HepG2 (cell line): ENCODE measurements around the gene PRDM12. TPM values are rescaled to one million over a fixed set of nuclear protein-coding genes. Genes with fewer than 3 reads are reported as not detected.
A peak's percentile ranks its signal among the peaks of the same experiment; 100 is the strongest.
"Not testable (repeated sequence)": the region's sequence is repeated elsewhere in the genome, so short reads cannot be mapped to it uniquely, and the experiment has no call there.

Experiments used
- ATAC-seq: fragments of 200-7000 bp; cut with Tn5 transposase; 3 replicates; pipeline ENCODE4 v1.9.1; 2020; ENCODE audit warnings: mild to moderate bottlenecking, moderate library complexity
- BruUV-seq: library from RNA; stranded (reverse); fragments of 400-500 nt; replicated peaks from 2 replicates; lab custom pipeline; 2021; lab: Mats Ljungman, UMichigan
- CTCF ChIA-PET: fragments of 300-600 bp; formaldehyde crosslinking; extraction: SDS; loops from one replicate; lab custom pipeline; 2021; ENCODE audit warnings: low total read pairs, inconsistent platforms, low intra/inter-chr PET ratio; lab: Yijun Ruan, JAX
- POLR2A ChIA-PET: fragments of 350-600 bp; sonication (Branson Sonifier 250); formaldehyde crosslinking; loops from one replicate; lab custom pipeline; 2020; ENCODE audit warnings: antibody characterized with exemption, inconsistent platforms; lab: Yijun Ruan, JAX
- DNase-seq: peaks from one replicate; pipeline ENCODE4 v3.0.0-alpha.2; 2015; ENCODE audit warnings: low spot score
- FAIRE-seq: peaks from 3 replicates; lab custom pipeline; 2011; peaks lifted over from hg19 to GRCh38; lab: Jason Lieb, UNC
- H2AFZ ChIP-seq: one replicate; pipeline ENCODE4 v1.6.1; 2011; ENCODE audit warnings: low read length, inconsistent platforms
- H3K27ac ChIP-seq: fragments of 300-600 bp; 3 replicates; pipeline ENCODE4 v1.8.0; 2011; ENCODE audit warnings: mixed run types, mild to moderate bottlenecking, mixed read lengths, low read length, inconsistent platforms; ENCODE audit not compliant: insufficient read depth; ENCODE audit errors: extremely low read length
- H3K27me3 ChIP-seq, 2 experiments: fragments of 200-600 bp in 1 of 2; 2 replicates in 1 of 2; 3 replicates in 1 of 2; pipeline versions ENCODE4 v1.6.0 to v1.8.0; 2011; ENCODE audit warnings: low read length in 2 of 2, mild to moderate bottlenecking in 2 of 2, moderate library complexity in 2 of 2, inconsistent platforms in 1 of 2; ENCODE audit not compliant: insufficient read depth in 2 of 2, control insufficient read depth in 1 of 2
- H3K36me3 ChIP-seq, 2 experiments: fragments of 200-600 bp in 1 of 2; replicated peaks in 1 of 2; 2 replicates in 1 of 2; 3 replicates in 1 of 2; pipeline versions ENCODE4 v1.5.1 to v1.8.0; 2011; ENCODE audit warnings: low read length in 2 of 2, inconsistent platforms in 1 of 2; ENCODE audit not compliant: insufficient read depth in 2 of 2, control insufficient read depth in 1 of 2
- H3K4me1 ChIP-seq: 2 replicates; pipeline ENCODE4 v1.5.1; 2012; ENCODE audit warnings: low read length, inconsistent platforms; ENCODE audit not compliant: insufficient read depth
- H3K4me2 ChIP-seq: 2 replicates; pipeline ENCODE4 v1.6.0; 2011; ENCODE audit warnings: low read depth, low read length, inconsistent platforms
- H3K4me3 ChIP-seq, 3 experiments: fragments of 200-600 bp in 1 of 3; sonication (generic), shearing (Covaris generic) in 1 of 3; replicated peaks in 1 of 3; 2 replicates each; pipeline ENCODE4 v1.5.1; 2011 to 2016; ENCODE audit warnings: low read length in 3 of 3, inconsistent platforms in 2 of 3, low read depth in 2 of 3, mild to moderate bottlenecking in 2 of 3, control low read depth in 1 of 3, mixed read lengths in 1 of 3; ENCODE audit not compliant: insufficient read depth in 1 of 3
- H3K79me2 ChIP-seq: one replicate; pipeline ENCODE4 v1.6.1; 2011; ENCODE audit warnings: low read length, inconsistent platforms; ENCODE audit not compliant: insufficient read depth
- H3K9ac ChIP-seq: 2 replicates; pipeline ENCODE4 v1.6.0; 2011; ENCODE audit warnings: mild to moderate bottlenecking, low read depth, low read length, inconsistent platforms; ENCODE audit not compliant: insufficient read depth
- H3K9me3 ChIP-seq: 2 replicates; pipeline ENCODE4 v1.5.1; 2012; ENCODE audit warnings: mild to moderate bottlenecking, low read length
- H4K20me1 ChIP-seq: 2 replicates; pipeline ENCODE4 v1.6.0; 2011; ENCODE audit warnings: inconsistent platforms, mild to moderate bottlenecking, low read length, moderate library complexity; ENCODE audit not compliant: insufficient read depth
- NFIC ChIP-seq: IDR thresholded peaks from 2 replicates; pipeline ENCODE4 v1.6.1; 2012; ENCODE audit warnings: mild to moderate bottlenecking, low read length, inconsistent platforms
- SNAPC2 ChIP-seq: sonication (generic); formaldehyde crosslinking; IDR thresholded peaks from 2 replicates; pipeline ENCODE4 v1.8.1; 2022; ENCODE audit warnings: mild to moderate bottlenecking, missing genetic modification reagents
- ZBTB33 ChIP-seq: sonication (generic); formaldehyde crosslinking; IDR thresholded peaks from 2 replicates; pipeline ENCODE4 v1.4.0; 2020; ENCODE audit warnings: missing genetic modification reagents
- ZNF280D ChIP-seq: sonication (generic); formaldehyde crosslinking; IDR thresholded peaks from 2 replicates; pipeline ENCODE4 v1.5.1; 2020; ENCODE audit warnings: mild to moderate bottlenecking, missing genetic modification reagents
- WGBS: methylation state at CpG from one replicate; pipeline ENCODE4 v1.1.6; 2017; ENCODE audit warnings: low lambda C conversion rate; 5-methylcytosine and 5-hydroxymethylcytosine counted together
- in situ Hi-C: cut with HindIII; loops from 2 replicates; pipeline ENCODE4 v1.10.0; 2017; ENCODE audit warnings: low pct_unique_long_range_greater_than_20kb; ENCODE audit not compliant: extremely low pct_ligation_motif_present
- intact Hi-C: fragments of 100-400 bp; cut with micrococcal nuclease; formaldehyde crosslinking; loops from one replicate; pipeline ENCODE4 v1.10.0; 2022; ENCODE audit not compliant: unreplicated experiment
- polyA plus RNA-seq, 8 experiments: library from polyadenylated mRNA; depleted of rRNA in 3 of 8; stranded (reverse) in 7 of 8; unstranded in 1 of 8; fragments of >200 nt; fragmentation: Illumina TruSeq in 4 of 8; extraction: Trizol in 4 of 8; gene quantifications; 2 replicates each; pipeline versions ENCODE4 v1.2.1 to v1.2.3, GENCODE V29; 2011 to 2016; ENCODE audit warnings: low read depth in 4 of 8, missing spikeins in 1 of 8, mixed read lengths in 1 of 8; ENCODE audit not compliant: insufficient read depth in 1 of 8
- total RNA-seq, 5 experiments: library from RNA; depleted of rRNA; stranded (reverse); fragments of >200 nt; fragmentation: Illumina TruSeq; extraction: Trizol; gene quantifications; 2 replicates each; pipeline ENCODE4 v1.2.3, GENCODE V29; 2016; ENCODE audit warnings: low read depth in 1 of 5

The PRDM12 gene
- total and polyA plus RNA-seq, 2 of the 13 experiments (the other 11 are each of a cell fraction or from before 2014, with no cell fraction given): 0.04 to 0.07 TPM

GRCh38 chr9:130682421-130683121 lies 18.2 kb downstream of the PRDM12 start (continued):
- TF ChIP-seq ZBTB33 (CRISPR knock-in tag) (0 out of 2 replicates have a peak, but pooled peaks have one; percentile 26), SNAPC2 (CRISPR knock-in tag) (0 out of 2 replicates have a peak, but pooled peaks have one; percentile 29)

GRCh38 chr9:130685104-130685503 lies 20.7 kb downstream of the PRDM12 start:
- POLR2A ChIA-PET: no interaction called here
- CTCF ChIA-PET: no interaction called here
- Histone ChIP-seq H3K4me3 (no peak overlapping the region), H3K27ac (no peak overlapping the region), H3K9me3 (peaks cover 8% of the 10 kb centered on the region), H3K4me1 (peaks cover 39% of the 10 kb centered on the region), H4K20me1 (no peaks in the 10 kb centered on the region), H3K4me2 (no peak overlapping the region), H3K36me3 (no peaks in the 10 kb centered on the region), H2AFZ (no peak overlapping the region), H3K27me3 (peaks cover 0 to 4% of the 10 kb centered on the region in 2 experiments; a peak in 1 of 5 replicates), H3K79me2 (no peaks in the 10 kb centered on the region), H3K9ac (no peak overlapping the region)
- DNase-seq (no peak), ATAC-seq (no peak), FAIRE-seq (no peak)
- in situ Hi-C loops (no loop called here), intact Hi-C loops (loop anchor here (10.0 kb wide), 1 partner anchor 90 kb away; no protein-coding TSS in a partner anchor)
- no TSS peak for BruUV-seq
- no peak for TF ChIP-seq NFIC
- TF ChIP-seq ZNF280D (CRISPR knock-in tag): peak; percentile 64; the same call in 1 of the 2 replicates

- H3K4me2 ChIP-seq, in situ Hi-C loops: not testable (repeated sequence)
- intact Hi-C loops: loop anchor here (10.0 kb wide), 1 partner anchor 91 kb away; no protein-coding TSS in a partner anchor
Observed at GRCh38 chr9:130685945-130686344, 21.6 kb downstream of the PRDM12 start.

More at GRCh38 chr9:130685945-130686344, 21.6 kb downstream of the PRDM12 start:
- WGBS: 70% methylated on average over 10 of the region's 11 CpGs
- H3K4me3 ChIP-seq, H3K27me3 ChIP-seq, H3K9ac ChIP-seq, H3K9me3 ChIP-seq, FAIRE-seq, CTCF ChIA-PET, H3K79me2 ChIP-seq, DNase-seq, BruUV-seq, H3K36me3 ChIP-seq, POLR2A ChIA-PET, H3K27ac ChIP-seq, H2AFZ ChIP-seq, H4K20me1 ChIP-seq, ATAC-seq: not testable (repeated sequence)
- peaks cover 35% of the 10 kb centered on the region for H3K4me1 ChIP-seq
